ENCODE results near the gene ZC3H7B.

Gene ZC3H7B

DNA sequence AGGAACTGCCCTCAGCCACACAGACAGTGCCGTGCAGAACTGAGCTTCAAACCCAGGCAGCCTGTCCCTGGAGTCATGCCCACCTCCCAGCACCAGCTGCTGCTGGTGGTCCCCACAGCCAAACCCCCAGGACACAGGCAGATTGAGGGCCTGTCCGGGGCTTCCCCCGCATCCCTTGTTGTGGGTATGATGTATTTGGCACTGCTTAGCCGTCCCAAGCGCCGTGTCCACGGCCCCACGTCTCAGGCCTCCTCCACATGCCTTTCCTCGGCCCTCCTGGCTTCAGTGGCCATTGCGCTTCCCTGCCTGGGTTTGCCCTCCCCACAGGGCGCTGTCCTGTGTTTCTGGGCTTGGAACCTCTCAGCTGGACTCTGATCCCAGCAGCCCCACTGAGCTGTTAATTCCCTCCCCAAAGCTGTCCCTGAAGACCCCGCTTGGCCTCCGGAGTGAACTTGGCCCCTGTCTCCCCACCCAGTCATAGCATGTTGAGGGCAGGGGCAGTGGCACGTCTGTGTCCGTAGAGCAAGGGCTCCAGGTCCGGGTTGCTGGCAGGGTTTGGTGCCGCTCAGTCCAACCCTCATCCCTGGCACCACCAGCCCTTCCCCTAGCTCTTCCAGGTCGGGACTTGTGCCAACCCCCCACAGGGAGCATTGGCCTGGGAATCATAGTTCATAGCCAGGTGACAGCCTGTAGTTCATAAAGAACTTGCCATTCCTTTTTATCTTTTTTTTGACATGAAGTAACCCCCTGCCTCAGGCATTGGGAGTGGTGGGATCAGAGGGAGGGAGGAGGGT lies 45.9 kb downstream of the ZC3H7B start:
- no peak overlapping the region for H3K9ac ChIP-seq (ENCODE audit: low read depth, low read length)
- peaks cover 96% of the 10 kb centered on the region for H3K36me3 ChIP-seq (ENCODE audit: insufficient read depth, low read length)
- H3K9me3 ChIP-seq (ENCODE audit: insufficient read depth, low read depth, low read length), result no peaks in the 10 kb centered on the region
- no peak overlapping the region for H3K4me3 ChIP-seq (ENCODE audit: low read length)
- H3K4me1 ChIP-seq (ENCODE audit: insufficient read depth, low read length), result no peaks in the 10 kb centered on the region
- 95% methylated on average over 18 of the region's 18 CpGs for WGBS
- no peaks in the 10 kb centered on the region for H3K27me3 ChIP-seq (ENCODE audit: insufficient read depth, low read length)
- H3K27ac ChIP-seq (ENCODE audit: low read depth, low read length), result no peak overlapping the region

DNA sequence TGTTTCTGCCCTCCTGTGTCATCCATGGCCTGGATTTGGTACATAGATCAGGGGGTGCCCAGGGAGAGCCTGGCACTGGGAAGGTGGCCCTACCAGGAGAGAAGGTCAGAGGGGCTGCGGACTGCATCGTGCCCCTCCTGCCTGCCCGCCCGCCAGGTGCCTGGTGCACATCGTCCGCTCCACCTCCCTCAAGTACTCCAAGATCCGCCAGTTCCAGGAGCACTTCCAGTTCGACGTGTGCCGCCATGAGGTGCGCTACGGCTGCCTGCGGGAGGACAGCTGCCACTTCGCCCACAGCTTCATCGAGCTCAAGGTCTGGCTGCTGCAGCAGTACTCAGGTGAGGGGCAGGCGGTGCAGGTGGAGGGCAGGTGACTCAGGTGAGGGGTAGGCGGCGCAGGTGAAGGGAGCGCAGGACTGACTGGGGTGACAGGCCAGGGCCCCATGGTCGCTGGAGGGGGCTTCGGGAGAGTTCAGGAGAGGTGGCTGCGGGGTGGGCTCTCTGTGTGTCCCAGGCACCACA lies 47.7 kb downstream of the ZC3H7B start:
- no peaks in the 10 kb centered on the region for H3K9me3 ChIP-seq (ENCODE audit: insufficient read depth, low read depth, low read length)
- 96% methylated on average over 22 of the region's 22 CpGs for WGBS
- no peaks in the 10 kb centered on the region for H3K4me1 ChIP-seq (ENCODE audit: insufficient read depth, low read length)
- no peak overlapping the region for H3K4me3 ChIP-seq (ENCODE audit: low read length)
- H3K36me3 ChIP-seq (ENCODE audit: insufficient read depth, low read length), result peaks cover 93% of the 10 kb centered on the region
- H3K27ac ChIP-seq (ENCODE audit: low read depth, low read length), result no peak overlapping the region
- H3K27me3 ChIP-seq (ENCODE audit: insufficient read depth, low read length), result no peaks in the 10 kb centered on the region
- no peak overlapping the region for H3K9ac ChIP-seq (ENCODE audit: low read depth, low read length)

DNA sequence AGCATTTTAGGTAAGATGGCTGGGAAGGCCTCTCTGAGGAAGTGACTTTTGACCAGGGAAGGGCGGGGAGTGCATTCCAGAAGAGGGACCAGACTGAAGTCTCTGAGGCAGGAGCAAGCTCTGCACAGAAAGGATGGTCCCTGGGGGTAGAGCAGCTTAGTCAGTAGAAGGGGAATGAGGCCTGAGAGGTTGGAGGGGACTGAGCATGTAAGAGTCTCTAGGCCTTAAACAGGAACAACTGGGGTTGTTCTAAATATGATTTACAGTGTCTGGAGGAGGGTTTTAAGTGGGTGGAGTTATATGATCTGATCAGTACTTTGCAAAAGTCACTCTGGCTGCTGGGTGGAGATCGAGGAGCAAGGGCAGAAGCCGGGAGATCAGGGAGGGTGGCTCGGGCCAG lies 48.8 kb downstream of the ZC3H7B start:
- Histone ChIP-seq H3K36me3 (ENCODE audit: insufficient read depth, low read length) (peaks cover 93% of the 10 kb centered on the region), H3K27me3 (ENCODE audit: insufficient read depth, low read length) (no peaks in the 10 kb centered on the region), H3K4me1 (ENCODE audit: insufficient read depth, low read length) (no peaks in the 10 kb centered on the region), H3K27ac (ENCODE audit: low read depth, low read length) (no peak overlapping the region), H3K9me3 (ENCODE audit: insufficient read depth, low read depth, low read length) (no peaks in the 10 kb centered on the region), H3K9ac (ENCODE audit: low read depth, low read length) (no peak overlapping the region), H3K4me3 (ENCODE audit: low read length) (no peak overlapping the region)
- WGBS, result 96% methylated on average over 4 of the region's 4 CpGs

DNA sequence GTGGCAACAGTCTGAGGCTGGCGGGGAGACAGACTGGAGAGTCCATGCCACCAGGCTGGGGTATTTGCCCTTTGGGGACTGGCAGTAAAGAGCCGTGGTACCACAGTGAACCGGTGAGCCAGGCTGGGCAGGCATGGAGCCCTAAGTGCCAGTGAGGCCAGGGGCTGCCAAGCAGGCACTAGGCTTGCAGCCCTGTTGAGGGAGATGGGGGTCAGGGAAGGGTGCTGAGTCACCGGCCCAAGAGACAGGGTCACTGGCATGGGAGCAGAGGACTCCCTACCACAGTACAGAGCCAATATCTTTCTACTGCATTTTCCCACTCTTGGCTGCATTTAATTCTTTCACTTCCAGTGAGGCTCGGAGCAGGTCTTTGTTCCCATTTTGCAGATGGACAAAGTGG lies 49.7 kb downstream of the ZC3H7B start:
- Histone ChIP-seq H3K4me3 (ENCODE audit: low read length) (no peak overlapping the region), H3K4me1 (ENCODE audit: insufficient read depth, low read length) (no peaks in the 10 kb centered on the region), H3K27ac (ENCODE audit: low read depth, low read length) (no peak overlapping the region), H3K36me3 (ENCODE audit: insufficient read depth, low read length) (peaks cover 95% of the 10 kb centered on the region), H3K9ac (ENCODE audit: low read depth, low read length) (no peak overlapping the region), H3K9me3 (ENCODE audit: insufficient read depth, low read depth, low read length) (no peaks in the 10 kb centered on the region), H3K27me3 (ENCODE audit: insufficient read depth, low read length) (no peaks in the 10 kb centered on the region)
- WGBS, result 98% methylated on average over 5 of the region's 5 CpGs

DNA sequence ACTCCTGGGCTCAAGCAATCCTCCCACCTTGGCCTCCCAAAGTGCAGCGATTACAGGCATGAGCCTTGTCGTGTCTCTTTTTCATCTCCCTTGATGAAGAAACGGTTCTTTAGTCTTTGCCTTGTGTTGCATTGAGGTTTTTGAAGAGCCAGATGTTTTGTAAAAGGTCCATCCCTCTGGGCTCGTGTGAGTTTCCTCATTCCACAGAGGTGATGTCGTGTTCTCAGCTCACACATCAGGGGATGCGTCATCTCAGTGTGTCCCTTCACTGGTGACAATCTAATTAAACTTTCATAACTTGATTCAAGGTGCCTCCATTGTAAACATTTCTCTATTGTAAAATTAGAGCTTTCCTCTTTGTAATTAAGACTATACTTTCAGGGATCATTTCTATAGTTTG lies 50.7 kb downstream of the ZC3H7B start:
- 89% methylated on average over 6 of the region's 6 CpGs for WGBS
- no peak overlapping the region for H3K27ac ChIP-seq (ENCODE audit: low read depth, low read length)
- no peaks in the 10 kb centered on the region for H3K9me3 ChIP-seq (ENCODE audit: insufficient read depth, low read depth, low read length)
- no peaks in the 10 kb centered on the region for H3K27me3 ChIP-seq (ENCODE audit: insufficient read depth, low read length)
- no peak overlapping the region for H3K9ac ChIP-seq (ENCODE audit: low read depth, low read length)
- peaks cover 95% of the 10 kb centered on the region for H3K36me3 ChIP-seq (ENCODE audit: insufficient read depth, low read length)
- no peaks in the 10 kb centered on the region for H3K4me1 ChIP-seq (ENCODE audit: insufficient read depth, low read length)
- H3K4me3 ChIP-seq (ENCODE audit: low read length), result no peak overlapping the region

DNA sequence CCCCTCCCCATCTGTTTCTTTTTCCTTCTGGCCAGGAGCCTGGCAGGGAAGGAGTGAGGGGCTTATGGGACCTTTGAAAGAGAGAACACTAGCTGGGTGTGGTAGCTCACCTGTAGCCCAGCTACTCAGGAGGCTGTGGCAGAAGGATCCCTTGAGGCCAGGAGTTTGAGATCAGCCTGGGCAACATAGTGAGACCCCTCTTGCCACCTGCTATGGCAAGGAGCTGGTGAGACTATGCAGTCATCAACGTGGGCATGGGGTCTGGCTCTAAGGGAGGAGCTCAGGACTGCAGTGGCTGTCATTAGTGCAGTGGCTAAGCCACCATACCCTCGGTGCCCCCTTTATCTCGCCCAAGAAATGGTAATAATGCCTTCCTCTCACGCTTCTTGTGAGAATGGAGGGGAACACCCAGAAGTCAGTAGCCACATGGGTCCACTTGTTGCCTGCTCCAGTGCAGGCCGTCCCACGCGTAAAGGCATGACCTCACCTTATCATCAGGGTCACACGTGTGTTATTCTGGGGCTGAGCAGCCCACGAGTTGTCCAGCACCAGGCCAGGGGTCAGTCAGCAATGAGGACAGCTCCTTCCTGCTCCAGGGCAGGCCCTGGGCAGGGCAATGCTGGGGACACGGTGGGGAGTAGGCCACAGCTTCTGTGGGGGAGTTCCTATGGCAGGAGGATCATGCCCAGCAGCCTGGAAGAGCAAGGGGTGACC lies 52.7 kb downstream of the ZC3H7B start:
- H3K27ac ChIP-seq (ENCODE audit: low read depth, low read length), result no peak overlapping the region

DNA sequence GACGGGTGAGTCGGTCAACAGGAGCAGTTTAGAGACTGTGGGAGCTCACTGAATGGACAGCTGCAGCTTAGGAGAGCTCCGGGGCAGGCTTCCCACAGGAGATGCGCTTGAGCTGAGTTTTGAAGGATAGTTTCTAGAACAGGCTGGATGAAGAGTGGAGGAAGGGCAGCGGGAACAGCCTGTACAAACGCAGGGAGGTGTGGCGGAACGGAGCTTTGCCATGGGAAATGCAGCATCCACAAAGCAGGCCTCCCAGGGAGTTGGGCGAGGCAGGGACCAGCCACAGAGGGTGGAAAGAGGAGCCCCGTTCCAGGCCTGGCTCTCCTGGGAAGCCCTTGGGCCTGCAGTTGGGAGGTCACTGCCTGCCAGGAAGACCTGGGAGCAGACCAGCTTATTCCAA lies 53.7 kb downstream of the ZC3H7B start:
- no peak overlapping the region for H3K4me3 ChIP-seq (ENCODE audit: low read length)
- H3K27ac ChIP-seq (ENCODE audit: low read depth, low read length), result no peak overlapping the region
- no peak overlapping the region; the same call in 1 of the 2 replicates for H3K9ac ChIP-seq (ENCODE audit: low read depth, low read length)
- H3K4me1 ChIP-seq (ENCODE audit: insufficient read depth, low read length), result peaks cover 9% of the 10 kb centered on the region; the same call in 1 of the 2 replicates
- no peaks in the 10 kb centered on the region for H3K27me3 ChIP-seq (ENCODE audit: insufficient read depth, low read length)
- H3K36me3 ChIP-seq (ENCODE audit: insufficient read depth, low read length), result peaks cover 74% of the 10 kb centered on the region
- no peaks in the 10 kb centered on the region for H3K9me3 ChIP-seq (ENCODE audit: insufficient read depth, low read depth, low read length)
- WGBS, result 95% methylated on average over 10 of the region's 10 CpGs

More for the DNA sequence above, 52.7 kb downstream of the ZC3H7B start:
- Histone ChIP-seq H3K9ac (ENCODE audit: low read depth, low read length) (no peak overlapping the region), H3K4me3 (ENCODE audit: low read length) (no peak overlapping the region), H3K36me3 (ENCODE audit: insufficient read depth, low read length) (peaks cover 84% of the 10 kb centered on the region), H3K9me3 (ENCODE audit: insufficient read depth, low read depth, low read length) (no peaks in the 10 kb centered on the region), H3K4me1 (ENCODE audit: insufficient read depth, low read length) (0 out of 2 replicates have a peak, but pooled peaks cover 1% of the 10 kb centered on the region), H3K27me3 (ENCODE audit: insufficient read depth, low read length) (no peaks in the 10 kb centered on the region)
- WGBS, result 95% methylated on average over 10 of the region's 10 CpGs

DNA sequence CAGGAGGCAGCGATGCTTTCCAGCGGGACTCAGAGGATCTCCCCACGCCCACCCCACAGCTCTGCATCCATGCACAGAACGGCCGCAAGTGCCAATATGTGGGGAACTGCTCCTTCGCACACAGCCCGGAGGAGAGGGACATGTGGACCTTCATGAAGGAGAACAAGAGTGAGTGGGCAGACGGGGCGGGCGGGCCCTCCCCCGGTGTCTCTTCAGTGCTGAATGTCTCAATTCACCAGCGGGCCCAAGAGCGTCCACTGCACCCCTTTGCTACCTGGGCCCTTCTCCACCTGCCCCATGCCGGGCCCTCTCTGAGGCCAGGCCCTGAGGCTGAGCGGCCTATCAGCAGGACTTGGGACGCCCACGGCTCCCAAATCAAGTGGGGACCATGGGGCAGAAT lies 54.6 kb downstream of the ZC3H7B start:
- Histone ChIP-seq H3K27me3 (ENCODE audit: insufficient read depth, low read length) (no peaks in the 10 kb centered on the region), H3K27ac (ENCODE audit: low read depth, low read length) (no peak overlapping the region), H3K9ac (ENCODE audit: low read depth, low read length) (no peak overlapping the region), H3K4me1 (ENCODE audit: insufficient read depth, low read length) (peaks cover 13% of the 10 kb centered on the region), H3K4me3 (ENCODE audit: low read length) (no peak overlapping the region), H3K36me3 (ENCODE audit: insufficient read depth, low read length) (peaks cover 65% of the 10 kb centered on the region), H3K9me3 (ENCODE audit: insufficient read depth, low read depth, low read length) (no peaks in the 10 kb centered on the region)
- WGBS, result 97% methylated on average over 17 of the region's 17 CpGs

DNA sequence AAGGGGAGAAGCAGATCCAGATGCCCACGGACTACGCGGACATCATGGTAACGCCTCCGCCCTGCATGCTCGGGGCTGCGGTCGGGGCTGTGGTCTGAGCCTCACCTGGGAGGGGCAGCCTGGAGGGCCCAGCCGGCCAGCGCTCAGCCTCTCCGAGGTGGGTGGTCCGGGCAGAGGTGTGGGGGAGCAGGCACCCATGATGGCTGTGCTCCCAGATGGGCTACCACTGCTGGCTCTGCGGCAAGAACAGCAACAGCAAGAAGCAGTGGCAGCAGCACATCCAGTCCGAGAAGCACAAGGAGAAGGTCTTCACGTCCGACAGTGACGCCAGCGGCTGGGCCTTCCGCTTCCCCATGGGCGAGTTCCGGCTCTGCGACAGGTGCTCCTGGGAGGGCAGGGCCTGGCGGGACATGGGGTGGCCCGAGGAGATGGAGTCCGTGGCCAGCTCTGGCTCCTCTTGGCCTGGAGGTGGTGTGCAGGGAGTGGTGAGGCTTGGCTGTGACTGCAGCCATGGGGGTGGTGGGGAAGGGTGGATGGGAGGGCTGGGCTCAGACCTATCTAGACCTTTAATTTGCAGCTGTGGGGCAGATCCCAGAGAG lies 55.2 kb downstream of the ZC3H7B start:
- Histone ChIP-seq H3K9me3 (ENCODE audit: insufficient read depth, low read depth, low read length) (no peaks in the 10 kb centered on the region), H3K27me3 (ENCODE audit: insufficient read depth, low read length) (no peaks in the 10 kb centered on the region), H3K36me3 (ENCODE audit: insufficient read depth, low read length) (peaks cover 59% of the 10 kb centered on the region), H3K4me3 (ENCODE audit: low read length) (no peak overlapping the region), H3K27ac (ENCODE audit: low read depth, low read length) (no peak overlapping the region), H3K9ac (ENCODE audit: low read depth, low read length) (no peak overlapping the region), H3K4me1 (ENCODE audit: insufficient read depth, low read length) (peaks cover 13% of the 10 kb centered on the region)
- 96% methylated on average over 25 of the region's 25 CpGs for WGBS

DNA sequence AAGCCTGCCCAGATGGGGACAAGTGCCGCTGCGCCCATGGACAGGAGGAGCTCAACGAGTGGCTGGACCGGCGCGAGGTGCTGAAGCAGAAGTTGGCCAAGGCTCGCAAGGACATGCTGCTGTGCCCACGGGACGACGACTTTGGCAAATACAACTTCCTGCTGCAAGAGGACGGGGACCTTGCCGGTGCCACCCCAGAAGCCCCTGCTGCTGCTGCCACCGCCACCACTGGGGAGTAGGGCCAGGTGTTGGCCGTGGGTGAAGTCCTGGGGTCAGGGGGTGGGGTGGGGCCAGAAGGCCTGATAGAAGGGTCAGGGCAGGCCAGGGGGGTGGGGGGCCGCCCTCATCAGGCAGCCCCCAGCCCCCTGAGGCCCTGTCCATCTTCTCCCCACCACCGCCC lies 55.9 kb downstream of the ZC3H7B start:
- Histone ChIP-seq H3K36me3 (ENCODE audit: insufficient read depth, low read length) (peaks cover 52% of the 10 kb centered on the region), H3K9me3 (ENCODE audit: insufficient read depth, low read depth, low read length) (no peaks in the 10 kb centered on the region), H3K27ac (ENCODE audit: low read depth, low read length) (no peak overlapping the region), H3K4me3 (ENCODE audit: low read length) (no peak overlapping the region), H3K9ac (ENCODE audit: low read depth, low read length) (no peak overlapping the region), H3K27me3 (ENCODE audit: insufficient read depth, low read length) (no peaks in the 10 kb centered on the region), H3K4me1 (ENCODE audit: insufficient read depth, low read length) (peaks cover 13% of the 10 kb centered on the region)
- 95% methylated on average over 16 of the region's 16 CpGs for WGBS

DNA sequence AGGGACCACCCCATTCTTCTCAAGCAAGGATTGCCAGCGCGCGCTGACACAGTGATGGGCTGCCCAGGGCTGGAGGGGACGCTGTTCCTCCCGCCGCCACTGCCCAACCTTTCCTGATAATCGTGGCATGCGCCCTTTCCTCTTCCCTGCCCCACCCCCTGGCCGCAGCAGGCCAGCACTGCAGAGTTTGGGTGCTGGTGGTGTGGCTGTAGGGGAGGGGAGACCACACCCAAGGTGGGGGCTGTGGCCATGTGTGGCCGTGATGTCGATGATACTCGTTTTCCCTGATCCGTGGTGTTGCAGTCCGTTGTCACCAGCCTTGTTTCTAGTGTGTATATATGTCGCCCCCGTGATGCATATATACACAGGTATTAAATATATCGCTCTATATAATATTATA lies 57.6 kb downstream of the ZC3H7B start:
- Histone ChIP-seq H3K9me3 (ENCODE audit: insufficient read depth, low read depth, low read length) (no peaks in the 10 kb centered on the region), H3K4me1 (ENCODE audit: insufficient read depth, low read length) (peaks cover 13% of the 10 kb centered on the region), H3K27ac (ENCODE audit: low read depth, low read length) (no peak overlapping the region), H3K27me3 (ENCODE audit: insufficient read depth, low read length) (no peaks in the 10 kb centered on the region), H3K9ac (ENCODE audit: low read depth, low read length) (no peak overlapping the region), H3K4me3 (ENCODE audit: low read length) (no peak overlapping the region), H3K36me3 (ENCODE audit: insufficient read depth, low read length) (peaks cover 39% of the 10 kb centered on the region)
- 93% methylated on average over 15 of the region's 17 CpGs for WGBS
